Eye (tissue), 1 donor: ENCODE results near the gene ARMC3.
A peak's percentile ranks its signal among the peaks of the same experiment; 100 is the strongest.
"Not testable (repeated sequence)": the region's sequence is repeated elsewhere in the genome, so short reads cannot be mapped to it uniquely, and the experiment has no call there.

ENCODE experiments used
- DNase-seq: peaks from one replicate; pipeline ENCODE4 v3.0.0-alpha.2; 2015

ARMC3 gene

DNA sequence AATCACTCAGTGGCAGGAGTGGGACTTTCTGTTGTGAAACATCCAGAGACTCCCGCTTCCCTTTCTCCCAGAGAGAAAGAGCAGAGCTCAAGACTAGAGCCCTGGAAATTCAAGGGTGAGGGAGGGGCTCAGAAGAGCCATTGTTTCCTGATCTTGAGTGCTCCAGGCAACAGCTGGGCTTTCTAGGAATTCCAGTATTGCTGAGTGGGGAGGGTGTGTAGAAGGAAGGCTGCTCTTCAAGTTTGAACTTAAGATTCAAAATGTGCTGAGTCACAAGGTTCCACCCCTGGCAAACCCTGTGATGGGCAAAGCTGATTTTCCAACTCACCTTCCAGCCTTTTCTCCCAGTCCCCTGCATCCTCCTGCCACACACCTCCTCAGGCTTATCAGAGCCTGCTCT is 125.2 kb downstream of the ARMC3 start:
- peak; percentile 48 for DNase-seq

DNA sequence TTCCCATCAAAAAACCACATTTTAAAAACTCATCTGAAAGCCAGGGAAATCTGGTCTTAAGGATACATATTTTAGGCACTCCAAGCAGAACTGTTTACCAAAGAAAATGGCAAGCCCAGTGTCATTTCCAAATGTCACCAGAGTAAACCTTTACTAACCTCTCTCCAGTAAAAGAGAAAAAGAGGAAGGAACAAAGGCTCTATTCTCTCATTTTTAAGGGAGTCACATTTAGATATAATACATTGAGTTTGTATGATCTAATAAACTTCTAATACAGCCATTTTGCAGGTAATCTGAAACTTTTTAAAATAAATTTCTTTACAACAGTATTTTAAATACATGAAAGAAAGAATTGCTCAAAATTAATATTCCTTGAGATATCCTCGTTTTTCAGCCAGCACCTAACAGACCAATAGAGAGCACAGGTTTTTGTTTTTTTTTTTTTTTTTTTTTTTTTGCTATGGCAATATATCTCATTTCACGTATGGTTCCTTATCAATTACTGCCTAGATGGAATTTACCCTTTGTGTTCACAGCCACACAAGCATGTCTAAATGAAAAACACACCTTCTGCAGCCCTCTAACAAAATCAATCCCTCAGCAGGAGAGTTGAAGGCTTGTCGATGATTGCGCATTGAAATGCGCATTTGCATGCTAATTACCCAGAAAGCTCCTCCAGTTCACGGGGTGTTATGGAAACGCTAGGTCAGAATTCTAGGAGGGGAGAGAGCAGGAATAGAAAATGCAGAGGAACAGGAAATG is 127.8 kb downstream of the ARMC3 start:
- peak; percentile 56 for DNase-seq

DNA sequence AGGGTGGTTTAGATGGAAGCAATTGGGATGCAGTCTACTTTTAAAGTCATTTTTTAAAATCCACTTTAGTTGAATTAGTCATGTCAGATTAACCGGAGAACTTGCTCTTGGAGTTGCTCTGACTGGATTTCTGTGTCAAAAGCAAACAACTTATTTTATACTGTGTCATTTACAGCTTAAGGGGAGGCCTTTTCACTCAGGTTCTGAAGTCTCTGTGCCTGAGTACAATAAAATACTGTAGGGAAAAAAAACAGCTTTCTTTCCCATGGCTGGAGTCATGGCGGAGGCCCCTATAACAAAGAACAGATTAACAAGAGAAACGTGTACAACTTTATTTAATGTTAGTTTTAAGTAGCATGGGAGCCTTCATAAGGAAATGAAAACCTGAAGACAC is 128.3 kb downstream of the ARMC3 start:
- no peak for DNase-seq

DNA sequence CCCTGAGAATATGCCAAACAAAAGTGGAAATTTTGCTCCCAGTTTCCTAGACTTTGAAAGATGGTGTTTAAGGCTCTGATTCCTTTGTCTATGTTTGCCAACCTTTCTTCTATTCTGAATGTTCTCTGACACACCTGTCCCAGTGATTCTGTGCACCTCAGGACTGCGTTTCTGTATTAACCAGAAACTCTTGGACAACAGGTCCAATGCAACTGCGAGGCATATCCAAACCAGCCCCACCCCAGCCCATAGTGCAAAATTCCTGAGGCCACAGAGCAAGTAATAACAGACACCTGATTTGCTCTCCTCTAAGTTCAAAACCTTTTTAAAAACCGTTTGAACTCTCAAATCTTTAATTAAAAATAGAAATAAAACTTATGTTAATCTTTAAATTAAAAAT is 130.5 kb downstream of the ARMC3 start:
- DNase-seq: no peak

DNA sequence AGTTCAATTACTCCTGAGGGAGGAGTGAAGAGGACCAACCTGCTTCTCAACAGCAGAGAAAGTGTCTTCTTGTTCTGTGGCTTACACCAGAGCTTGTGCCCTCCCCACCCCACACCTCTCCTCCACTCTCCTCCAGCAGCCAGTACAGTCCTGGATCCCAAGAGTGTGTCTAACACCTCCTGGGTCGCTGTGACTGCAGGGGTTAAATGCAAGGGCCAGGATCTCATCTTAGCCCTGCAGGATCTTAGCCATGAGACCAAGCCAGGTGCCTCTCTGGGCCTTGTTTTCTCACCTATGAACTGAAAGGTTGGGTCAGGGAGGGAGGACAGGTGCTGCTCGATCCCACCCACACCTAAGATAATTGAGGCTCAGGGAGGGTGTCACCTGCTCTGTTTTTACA is 133.1 kb downstream of the ARMC3 start:
- no peak for DNase-seq

DNA sequence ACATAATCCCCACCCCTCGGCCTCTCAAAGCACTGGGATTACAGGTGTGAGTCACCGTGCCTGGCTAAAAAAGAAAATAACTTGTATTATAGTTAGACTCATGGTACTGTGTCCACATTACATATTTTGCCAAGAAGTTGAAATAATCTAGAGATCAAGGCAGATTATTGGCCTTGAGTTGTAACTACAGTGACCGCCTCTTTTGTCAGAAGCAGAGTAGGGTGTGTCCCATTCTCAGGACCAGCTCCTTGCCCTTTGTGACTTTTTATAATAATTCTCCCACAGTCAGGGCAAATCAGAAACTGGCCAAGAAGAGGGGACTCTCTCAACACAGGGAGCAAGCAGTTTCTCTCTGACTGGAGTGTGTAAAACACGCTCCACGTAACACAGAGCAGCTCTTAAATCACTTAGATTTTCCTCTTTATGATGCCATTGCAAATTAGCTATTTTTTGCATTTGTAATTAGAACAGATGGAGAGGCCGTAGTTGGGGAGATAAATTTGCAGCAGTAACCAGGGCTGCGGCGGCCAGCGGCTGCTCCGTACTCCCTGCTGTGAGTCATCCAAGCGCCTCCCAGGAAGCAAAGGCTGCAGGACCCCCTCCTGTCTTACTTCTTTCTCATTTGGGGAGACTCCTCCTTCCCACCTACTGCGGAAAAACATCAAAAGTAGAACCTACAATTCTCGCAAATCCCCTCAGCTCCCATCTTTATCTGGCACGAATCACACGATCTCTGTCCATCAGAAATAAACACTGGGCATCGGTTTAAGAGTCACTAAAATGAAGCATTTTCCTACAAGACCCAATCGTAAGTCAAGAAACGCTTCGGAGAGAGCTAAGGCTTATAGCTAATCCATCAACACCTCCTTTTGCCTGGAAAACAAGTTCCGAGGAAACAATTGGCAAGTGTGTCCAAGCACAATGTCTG is 135.5 kb downstream of the ARMC3 start:
- peak; percentile 31 for DNase-seq

DNA sequence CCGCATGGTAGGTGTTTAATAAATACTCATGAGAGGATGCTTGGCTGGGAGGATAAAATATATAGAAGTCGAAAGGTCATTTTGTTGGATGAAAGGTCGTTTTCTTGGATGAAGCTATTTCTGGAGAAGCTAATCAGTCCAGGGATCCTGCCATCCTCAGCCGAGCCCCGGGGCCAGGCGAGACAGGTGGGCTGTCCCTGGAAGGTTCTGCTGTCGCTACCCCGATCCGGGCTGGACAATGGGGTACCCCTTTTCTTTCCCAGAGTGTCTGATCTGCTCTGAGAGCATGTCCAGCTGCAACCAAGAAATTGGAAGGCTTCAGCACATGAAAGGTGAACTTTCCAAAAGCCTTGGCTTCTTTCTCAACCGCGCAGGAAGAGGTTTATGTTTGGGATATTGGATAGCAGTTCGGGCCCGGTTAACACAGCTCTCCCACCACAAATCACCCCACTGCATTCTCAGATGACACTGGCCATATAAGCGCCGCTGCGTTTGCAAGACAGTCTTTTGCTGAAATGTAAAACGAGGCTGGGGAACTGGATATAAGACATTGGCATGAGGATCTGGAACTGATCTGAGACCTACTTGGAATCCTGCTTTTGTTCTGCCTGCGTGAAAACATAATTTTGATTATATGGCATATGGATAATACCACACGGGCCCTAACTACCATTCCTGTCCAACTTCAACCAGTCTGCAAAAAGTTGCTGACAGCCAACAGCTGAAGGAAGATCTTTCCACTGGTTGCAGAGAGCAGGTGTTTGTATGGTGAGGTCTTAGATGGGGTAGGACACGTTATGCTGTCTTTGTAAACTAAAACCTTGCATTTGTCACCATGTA is 136.3 kb downstream of the ARMC3 start:
- no peak for DNase-seq

DNA sequence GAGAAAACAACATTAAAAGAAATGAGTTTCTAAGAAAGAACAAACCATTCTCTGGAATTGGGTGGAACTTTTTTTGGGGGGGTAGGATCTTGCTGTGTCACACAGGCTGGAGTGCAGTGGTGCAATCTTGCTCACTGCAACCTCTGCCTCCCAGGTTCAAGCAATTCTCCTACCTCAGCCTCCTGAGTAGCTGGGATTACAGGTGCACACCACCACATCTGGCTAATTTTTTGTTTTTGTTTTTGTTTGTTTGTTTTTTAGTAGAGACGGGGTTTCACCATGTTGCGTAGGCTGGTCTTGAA is 136.9 kb downstream of the ARMC3 start:
- not testable (repeated sequence) for DNase-seq

DNA sequence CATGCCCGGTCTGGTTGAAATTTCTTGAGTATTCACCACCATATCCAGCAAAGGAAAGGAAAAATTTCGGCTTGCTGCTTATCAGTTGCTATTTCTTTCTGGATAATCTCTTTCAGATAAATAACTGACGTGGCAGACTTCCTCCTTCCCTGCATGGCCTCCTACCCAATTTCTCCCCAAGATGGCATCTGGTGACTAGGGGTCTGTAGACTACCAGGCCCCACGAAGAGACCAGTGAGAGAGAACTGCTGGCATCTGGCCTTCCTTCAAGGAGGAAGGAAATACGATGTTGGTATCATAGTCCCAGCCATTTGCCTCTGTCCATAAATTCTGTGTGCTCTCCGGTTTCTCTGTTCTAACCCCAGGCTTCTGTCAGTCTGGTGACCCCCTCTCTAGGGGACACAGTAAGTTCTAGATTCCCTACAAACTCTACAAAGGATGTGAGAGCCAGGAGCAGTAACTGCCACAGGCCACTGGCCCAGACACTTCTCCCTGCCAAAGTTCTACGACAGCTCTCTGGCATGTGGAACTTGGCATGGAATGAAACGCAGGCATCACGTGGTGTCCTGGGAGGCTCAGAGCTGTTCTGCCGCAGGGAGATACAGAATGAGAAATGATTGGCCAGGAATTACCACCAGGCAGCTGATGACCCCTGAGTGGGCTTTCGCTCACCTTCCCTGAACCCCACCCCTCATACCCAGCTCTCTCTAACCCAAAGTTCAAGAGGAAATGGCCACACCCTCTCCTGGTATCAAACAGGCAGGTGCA is 137.5 kb downstream of the ARMC3 start:
- peak; percentile 52 for DNase-seq

DNA sequence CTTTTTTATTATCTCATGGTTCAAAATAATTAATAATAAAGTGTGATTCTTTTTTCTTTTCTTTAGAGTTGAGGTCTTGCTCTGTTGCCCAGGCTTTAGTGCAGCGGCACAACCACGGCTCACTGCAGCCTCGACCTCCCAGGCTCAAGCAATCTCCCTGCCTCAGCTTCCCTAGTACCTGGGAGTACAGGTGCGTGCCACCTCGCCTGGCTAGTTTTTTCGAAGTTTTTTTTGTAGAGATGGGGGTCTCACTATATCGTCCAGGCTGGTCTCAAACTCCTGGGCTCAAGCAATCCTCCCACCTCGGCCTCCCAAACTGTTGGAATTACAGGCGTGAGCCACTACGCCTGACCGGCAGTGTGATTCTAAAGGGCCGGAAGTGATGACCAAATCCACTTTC is 139.5 kb downstream of the ARMC3 start:
- no peak for DNase-seq

DNA sequence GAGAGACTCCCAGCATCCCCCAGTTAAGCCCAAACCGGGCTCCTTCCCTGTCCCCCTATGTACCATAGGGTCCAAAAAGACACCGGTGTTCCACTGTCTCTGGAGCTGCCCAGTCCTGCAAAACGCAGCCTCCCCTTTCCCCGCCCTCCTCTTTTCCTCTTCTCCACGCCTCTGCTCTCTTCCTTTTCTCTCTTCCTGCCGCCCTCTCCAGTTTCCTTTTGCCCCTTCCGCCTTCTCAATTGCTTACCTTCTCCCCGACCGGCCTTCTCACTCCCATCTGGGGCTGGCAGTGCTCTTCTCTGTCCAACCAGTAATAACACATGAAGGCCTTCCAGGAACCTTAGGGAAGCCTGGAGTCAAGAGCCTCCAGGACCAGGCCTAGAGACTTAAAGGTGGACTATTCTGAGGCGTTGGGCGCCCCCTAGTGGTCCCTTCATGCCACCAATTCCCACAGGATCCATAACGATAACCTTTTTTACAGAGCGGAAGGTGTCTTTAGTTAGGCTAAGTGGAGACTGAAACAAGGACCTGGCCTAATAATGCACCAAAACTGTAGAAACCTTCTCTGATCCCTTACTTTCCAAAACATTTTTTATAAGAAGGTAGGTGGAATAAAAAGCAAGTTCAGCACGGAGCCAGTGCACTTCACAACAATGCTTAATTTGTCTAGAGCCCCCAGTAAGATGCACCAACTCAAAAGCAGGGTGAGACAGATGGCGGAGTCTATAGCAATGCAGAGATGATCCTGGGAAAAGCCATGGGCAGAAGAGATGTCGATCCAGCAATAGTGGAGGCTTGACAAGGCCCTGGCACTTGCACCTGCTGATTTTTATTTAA is 140.3 kb downstream of the ARMC3 start:
- peak; percentile 90 for DNase-seq

DNA sequence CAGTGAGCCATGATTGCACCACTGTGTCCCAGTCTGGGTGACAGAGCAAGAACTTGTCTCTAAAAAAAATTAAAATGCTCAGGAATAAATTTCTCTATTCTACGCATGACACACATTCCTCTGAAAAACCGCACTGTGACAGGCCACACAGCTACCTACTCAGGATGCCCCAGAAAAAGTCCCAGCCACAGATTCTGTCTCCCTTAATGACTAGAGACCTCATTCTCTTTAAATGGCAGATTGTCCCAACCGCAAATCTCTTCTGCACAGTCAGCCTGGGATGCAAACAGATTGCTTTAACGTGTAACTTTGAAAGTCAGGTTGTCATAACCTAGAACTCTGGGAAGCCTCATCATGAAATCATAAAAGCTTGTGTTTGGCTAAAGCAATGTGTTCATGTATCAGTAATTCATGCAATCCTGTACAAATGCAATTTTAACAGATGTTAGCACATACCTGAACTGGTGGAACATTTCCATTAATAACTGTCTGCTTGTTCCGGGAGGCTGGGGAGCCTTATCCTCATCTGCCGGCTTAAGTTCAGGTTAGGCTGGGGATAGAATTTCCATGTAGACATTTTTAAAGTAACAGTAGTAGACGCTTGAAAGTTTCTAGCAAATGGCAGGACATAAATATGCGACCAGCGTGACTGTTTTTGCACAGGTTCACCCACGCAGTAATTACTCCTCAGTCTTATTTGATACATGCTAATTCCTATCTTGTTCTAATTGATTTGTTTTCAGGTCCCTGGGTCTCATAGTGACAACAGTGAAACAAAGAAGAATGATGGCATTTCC is 141.4 kb downstream of the ARMC3 start:
- DNase-seq: no peak

DNA sequence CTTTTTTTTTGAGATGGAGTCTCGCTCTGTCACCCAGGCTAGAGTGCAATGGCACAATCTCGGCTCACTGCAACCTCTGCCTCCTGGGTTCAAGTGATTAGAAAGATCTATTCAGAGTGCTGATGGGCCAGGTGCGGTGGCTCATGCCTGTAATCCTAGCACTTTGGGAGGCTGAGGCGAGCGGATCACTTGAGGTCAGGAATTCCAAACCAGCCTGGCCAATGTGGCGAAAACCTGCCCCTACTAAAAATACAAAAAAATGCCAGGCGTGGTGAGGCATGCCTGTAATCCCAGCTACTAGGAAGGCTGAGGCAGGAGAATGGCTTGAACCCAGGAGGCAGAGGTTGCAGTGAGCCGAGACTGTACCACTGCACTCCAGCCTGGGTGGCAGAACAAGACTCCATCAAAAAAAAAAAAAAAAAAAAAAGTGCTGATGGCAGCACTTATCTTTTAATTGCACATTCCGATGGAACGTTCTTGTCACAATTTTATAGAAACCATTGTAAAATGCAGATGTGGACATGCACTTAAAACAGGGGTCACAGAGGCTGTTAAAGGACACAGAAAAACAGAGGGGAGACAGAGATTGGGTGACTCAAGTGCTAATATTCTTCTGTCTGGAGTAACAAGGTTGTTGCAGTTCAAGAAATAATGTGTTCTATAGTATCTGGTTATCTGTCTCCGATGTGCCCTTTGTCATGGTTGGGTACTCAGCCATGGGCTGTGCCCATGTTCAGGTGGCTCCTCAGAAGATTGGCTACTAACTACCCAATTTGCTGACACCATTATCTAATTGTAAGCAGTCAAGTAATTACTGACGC is 142.4 kb downstream of the ARMC3 start:
- DNase-seq: not testable (repeated sequence)

DNA sequence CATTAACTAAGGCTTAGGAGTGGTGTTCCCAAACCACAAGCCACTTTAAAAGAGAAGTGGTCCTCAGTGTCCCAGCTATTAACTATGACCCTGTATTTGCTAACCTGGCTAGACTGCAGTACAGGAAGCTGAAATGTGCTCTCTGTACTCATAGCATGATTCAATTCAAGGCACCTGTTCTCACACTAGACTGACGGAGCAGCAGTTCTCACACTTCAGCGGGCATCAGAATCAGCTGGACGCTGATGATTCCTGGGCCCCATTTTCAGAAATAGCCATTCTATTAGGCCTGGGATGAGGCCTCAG is 143.0 kb downstream of the ARMC3 start:
- no peak for DNase-seq

DNA sequence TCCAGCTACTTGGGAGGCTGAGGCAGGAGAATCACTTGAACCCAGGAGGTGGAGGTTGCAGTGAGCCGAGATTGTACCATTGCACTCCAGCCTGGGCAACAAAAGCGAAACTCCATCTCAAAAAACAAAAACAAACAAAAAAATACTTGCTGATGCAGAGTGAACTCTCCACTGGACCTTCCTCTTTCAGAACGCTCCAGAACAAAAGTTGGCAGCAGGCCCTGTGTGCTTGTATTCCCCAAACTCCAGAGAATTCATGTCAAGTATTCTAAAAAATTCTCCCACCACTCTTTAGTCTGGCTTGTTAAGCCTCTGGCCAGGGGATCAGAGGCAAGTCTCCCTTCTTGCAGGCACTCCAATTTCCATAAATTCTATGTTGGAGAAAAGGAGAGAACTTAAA is 144.7 kb downstream of the ARMC3 start:
- DNase-seq: not testable (repeated sequence)

DNA sequence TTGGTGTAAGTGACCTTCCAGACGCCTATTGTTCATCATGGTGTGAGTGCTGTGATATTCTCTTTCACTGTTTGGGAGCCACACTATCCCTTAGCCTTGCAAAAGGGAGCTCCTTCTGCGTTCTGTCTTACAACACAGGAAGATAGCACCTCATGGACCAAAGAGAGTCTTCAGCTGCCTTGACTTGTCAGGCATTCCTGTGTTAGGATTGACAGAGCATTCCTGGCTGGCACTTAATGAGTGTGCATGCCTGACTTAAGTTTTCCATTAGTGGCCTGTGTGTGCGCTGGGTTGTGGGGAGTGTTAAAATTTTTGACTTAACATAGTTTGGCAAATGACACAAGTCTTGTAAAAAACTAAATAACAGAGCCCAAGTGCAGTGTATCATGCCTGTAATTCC is 145.7 kb downstream of the ARMC3 start:
- DNase-seq: no peak

DNA sequence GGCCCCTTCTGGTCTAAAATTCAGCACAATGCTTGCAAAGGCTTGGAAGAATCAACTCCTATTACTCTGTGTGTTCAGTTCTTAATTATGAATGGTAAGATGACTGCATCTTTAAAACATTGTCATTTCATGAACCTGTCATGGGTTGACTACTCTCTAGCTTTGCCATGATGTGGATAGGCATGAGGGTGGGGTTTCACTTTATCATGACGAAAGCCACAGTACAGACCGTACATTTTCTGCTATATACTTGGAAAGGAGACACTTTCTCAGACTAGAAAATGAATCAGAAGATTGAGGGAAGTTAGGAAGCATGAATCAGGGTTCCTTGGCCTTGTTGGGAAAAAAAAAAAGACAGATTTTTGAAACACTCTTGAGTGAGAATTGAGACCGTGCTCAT is 147.8 kb downstream of the ARMC3 start:
- no peak for DNase-seq

DNA sequence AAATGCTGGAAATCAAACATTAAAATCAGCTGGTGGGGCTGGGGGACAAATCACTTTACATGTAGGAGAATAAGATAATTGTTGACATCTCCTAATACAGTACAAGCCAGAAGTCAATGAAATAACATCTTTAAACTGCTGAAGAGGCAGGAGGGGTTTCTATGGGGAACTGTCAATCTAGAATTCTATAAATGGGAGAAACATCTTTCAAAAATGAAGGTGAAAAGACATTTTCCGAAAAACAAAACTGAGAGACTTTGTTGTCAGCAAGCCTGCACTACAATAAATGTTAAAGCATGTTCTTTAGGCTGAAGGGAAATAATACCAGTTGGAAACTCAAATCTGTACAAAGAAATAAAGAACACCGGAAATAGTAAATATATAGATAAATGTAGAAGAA is 150.3 kb downstream of the ARMC3 start:
- no peak for DNase-seq

DNA sequence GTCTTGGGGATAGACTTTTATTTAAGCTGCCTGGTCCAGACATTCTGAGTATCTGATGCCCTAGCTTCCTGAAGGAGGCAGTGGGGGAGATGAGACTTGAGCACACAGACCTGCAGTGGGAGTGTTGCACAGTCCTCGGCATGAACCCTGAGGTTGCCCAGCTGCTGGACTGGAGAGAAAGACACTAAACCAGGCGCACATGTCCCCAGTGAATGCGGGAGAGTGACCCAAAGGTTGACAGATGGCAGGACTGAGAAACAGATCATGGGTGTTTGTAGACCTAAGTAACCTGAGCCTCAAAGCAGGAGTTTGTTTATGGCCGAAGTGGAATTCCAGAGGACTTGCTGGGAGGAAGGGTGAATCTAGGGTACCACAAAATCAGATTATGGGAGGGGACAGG is 151.8 kb downstream of the ARMC3 start:
- no peak for DNase-seq

DNA sequence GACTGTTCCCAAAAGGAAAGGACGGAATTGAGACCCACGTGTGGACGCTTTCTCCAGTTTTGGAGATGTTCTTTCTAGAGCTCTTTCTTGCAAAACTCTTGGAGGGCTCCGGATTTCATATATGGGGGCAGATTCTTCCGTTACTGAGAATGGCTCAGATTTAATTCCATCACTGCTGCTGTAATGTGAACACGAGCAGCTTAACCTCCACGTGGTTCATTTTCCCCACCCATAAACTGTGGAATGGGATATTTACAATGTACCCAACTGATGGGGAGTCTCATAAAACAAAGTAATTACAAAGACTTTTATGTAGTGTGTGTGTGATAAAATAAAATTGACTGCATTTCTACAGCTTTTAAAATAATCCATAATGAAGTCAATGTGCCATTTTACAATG is 152.4 kb downstream of the ARMC3 start:
- DNase-seq: no peak
